ENCODE data around the gene MFRP. TPM values are rescaled to one million over a fixed set of nuclear protein-coding genes. Genes with fewer than 3 reads are reported as not detected.

The MFRP gene
- total and polyA plus RNA-seq, 9 of the 15 experiments (the other 6 are each of a cell fraction or from before 2014, with no cell fraction given): not detected

- TF ChIP-seq ZBTB26 (CRISPR knock-in tag; IDR thresholded peaks at IDR 0.05) (0 out of 2 replicates have a peak, but pooled peaks have one; percentile 50), MLLT1 (IDR thresholded peaks at IDR 0.05) (peak in 1 of 2 experiments; percentile 58; a peak in 1 of 4 replicates), ZBTB5 (IDR thresholded peaks at IDR 0.05) (no peak), HLTF (IDR thresholded peaks at IDR 0.05) (peak; percentile 58; the same call in 1 of the 2 replicates), ZNF583 (CRISPR knock-in tag; IDR thresholded peaks at IDR 0.05) (0 out of 2 replicates have a peak, but pooled peaks have one; percentile 37), BDP1 (IDR thresholded peaks at IDR 0.05; ENCODE audit: insufficient read depth, insufficient read length) (no peak), DEAF1 (CRISPR knock-in tag; IDR thresholded peaks at IDR 0.05) (peak; percentile 81), NFIX (CRISPR knock-in tag; IDR thresholded peaks at IDR 0.05; ENCODE audit: low read depth) (no peak), FOXP1 (CRISPR knock-in tag; IDR thresholded peaks at IDR 0.05) (0 out of 2 replicates have a peak, but pooled peaks have one; percentile 28), NRF1 (conservative IDR thresholded peaks at IDR 0.05 in 1 of 2, IDR thresholded peaks at IDR 0.05 in 1 of 2) (peak; percentile 36 to 48; a peak in 3 of 4 replicates), E2F6 (IDR thresholded peaks at IDR 0.05; ENCODE audit: borderline replicate concordance in 1 of 2, extremely low read depth in 1 of 2, insufficient read depth in 1 of 2, insufficient read length in 1 of 2, low read depth in 1 of 2, low read length in 1 of 2, poor library complexity in 1 of 2, severe bottlenecking in 1 of 2) (peak in 1 of 2 experiments; percentile 76), E2F5 (CRISPR knock-in tag; IDR thresholded peaks at IDR 0.05) (0 out of 2 replicates have a peak, but pooled peaks have one; percentile 39), RBBP5 (IDR thresholded peaks at IDR 0.05; ENCODE audit: borderline replicate concordance, insufficient read depth, low read length, poor library complexity, severe bottlenecking) (peak; percentile 20), RUNX1 (IDR thresholded peaks at IDR 0.05; ENCODE audit: low read depth) (no peak), KHSRP (IDR thresholded peaks at IDR 0.05) (no peak)
These were observed 10.0 kb upstream of the MFRP start (continued) for GRCh38 chr11:119356349-119357031.

Measured in K562 (cell line).